SH-SY5Y (cell line): ENCODE data around the gene CBR4.
A peak's percentile ranks its signal among the peaks of the same experiment; 100 is the strongest.

Experiments
- GATA2 ChIP-seq: IDR thresholded peaks from 2 replicates; pipeline ENCODE4 v1.6.1; 2011; ENCODE audit warnings: mild to moderate bottlenecking, low read depth, low read length
- GATA3 ChIP-seq: IDR thresholded peaks from 2 replicates; pipeline ENCODE4 v1.6.1; 2011; ENCODE audit warnings: low read depth, mild to moderate bottlenecking, low read length, moderate library complexity

The CBR4 gene

GRCh38 chr4:169018406-169018805 is 8.4 kb upstream of the CBR4 start:
- no peak for TF ChIP-seq GATA3
- no peak for TF ChIP-seq GATA2

DNA sequence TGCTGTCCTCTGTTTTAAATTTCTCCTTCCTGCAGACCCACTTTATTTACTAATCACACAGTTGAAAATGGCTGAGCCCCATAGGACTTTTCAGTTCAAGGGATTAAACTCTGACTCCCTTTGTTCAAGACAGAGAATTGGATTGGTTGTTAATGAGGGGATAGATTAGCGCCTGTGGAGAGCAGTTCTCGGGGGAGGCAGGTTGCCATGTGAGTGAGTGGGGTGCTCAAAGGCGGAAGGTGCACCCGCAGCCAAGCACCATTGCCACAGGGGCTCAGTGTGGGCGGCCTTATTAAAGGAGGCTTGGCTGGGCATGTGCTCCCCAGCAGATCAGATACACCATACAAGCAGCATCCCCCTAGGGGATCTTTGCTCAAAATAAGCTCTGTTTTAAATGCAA is 7.9 kb upstream of the CBR4 start:
- TF ChIP-seq GATA2: 0 out of 2 replicates have a peak, but pooled peaks have one; percentile 35
- TF ChIP-seq GATA3: no peak

GRCh38 chr4:169015186-169015623 is 5.2 kb upstream of the CBR4 start:
- TF ChIP-seq GATA3: no peak
- TF ChIP-seq GATA2: peak; percentile 73

DNA sequence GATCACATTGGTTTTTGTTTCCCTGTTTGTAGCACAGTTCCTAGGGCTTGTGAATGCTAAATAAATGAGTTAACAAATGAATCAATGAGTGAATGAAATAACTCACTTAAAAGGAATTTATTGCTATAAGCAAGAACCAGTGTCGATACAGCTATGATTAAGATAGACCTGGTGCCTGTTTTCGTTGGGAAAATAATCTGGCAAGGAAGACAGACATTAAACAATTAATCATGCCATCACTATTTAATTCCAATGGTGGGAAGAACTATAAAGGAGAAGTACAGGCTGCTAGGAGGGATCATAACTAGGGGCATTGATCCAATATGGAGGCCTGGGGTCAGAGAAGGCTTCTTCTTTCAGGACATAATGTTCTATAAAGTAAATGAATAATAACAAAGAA is 4.5 kb upstream of the CBR4 start:
- TF ChIP-seq GATA3: no peak
- no peak for TF ChIP-seq GATA2

DNA sequence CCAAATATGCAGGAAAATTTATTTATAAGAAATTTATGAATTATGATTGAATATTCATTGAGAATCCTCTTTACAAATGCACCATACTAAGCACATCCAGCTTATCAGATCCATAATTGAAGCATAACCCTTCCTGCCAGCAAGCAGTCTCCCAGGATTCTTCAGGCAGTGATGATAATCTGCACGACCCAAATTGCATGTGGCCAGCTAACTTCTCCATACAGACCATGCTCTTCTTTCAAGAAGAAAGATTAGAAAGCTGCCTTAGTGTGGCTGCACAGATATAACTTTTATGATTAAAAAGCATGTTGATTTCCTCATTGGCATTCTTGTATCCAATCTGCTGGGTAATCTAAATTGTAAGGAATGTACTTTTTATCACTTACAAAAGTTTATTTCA is 3.3 kb upstream of the CBR4 start:
- TF ChIP-seq GATA3 (no peak), GATA2 (peak; percentile 32; the same call in 1 of the 2 replicates)

DNA sequence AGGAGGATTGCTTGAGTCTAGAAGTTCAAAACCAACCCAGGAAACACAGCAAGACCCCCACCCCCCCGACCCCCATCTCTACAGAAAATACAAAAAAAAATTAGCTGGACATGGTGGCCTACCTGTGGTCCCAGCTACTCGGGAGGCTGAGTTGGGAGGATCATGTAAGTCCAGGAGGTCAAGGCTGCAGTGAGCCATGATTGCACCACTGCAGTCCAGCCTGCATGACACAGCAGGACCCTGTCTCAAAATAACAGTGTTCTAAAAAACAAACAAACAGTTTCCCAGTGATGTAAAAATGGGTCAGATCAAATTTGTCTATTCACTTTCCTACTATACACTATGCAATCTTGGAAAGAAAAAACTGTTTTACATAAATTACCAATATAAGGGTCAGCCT is 2.0 kb upstream of the CBR4 start:
- TF ChIP-seq GATA2 (no peak), GATA3 (no peak)

GRCh38 chr4:169009286-169010124 is 550 bp downstream of the CBR4 start:
- no peak for TF ChIP-seq GATA3
- TF ChIP-seq GATA2: no peak

DNA sequence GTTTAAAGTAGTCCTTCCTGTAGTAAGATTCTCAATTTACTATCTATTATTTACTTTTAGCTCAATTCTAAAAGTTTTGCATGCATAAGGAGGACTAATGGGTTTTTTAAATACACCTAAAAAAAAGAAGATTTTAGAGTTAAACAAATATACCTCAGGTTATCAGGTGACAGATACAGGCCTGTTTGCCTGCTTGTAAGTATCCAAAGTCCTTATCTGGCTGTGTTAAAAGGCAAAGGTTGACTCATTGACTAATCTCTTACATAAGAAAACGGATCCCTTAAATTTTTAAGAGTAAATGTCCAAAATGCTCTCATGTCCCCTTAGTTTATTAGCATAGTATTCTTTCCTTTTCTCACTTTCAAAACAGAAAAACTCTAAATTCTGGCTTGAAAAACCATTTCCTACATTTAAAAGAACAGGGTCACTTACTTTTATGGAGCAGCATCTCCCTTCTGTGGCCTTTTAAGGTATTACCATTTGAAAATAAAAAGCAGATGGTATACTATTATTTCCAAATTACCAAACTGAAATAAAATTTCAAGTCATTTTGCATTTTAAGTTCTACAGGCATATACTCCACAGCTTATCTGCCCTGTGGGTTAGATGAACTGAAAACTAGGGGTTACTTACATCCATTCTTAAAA is 4.5 kb downstream of the CBR4 start:
- TF ChIP-seq GATA3: no peak
- TF ChIP-seq GATA2: no peak

DNA sequence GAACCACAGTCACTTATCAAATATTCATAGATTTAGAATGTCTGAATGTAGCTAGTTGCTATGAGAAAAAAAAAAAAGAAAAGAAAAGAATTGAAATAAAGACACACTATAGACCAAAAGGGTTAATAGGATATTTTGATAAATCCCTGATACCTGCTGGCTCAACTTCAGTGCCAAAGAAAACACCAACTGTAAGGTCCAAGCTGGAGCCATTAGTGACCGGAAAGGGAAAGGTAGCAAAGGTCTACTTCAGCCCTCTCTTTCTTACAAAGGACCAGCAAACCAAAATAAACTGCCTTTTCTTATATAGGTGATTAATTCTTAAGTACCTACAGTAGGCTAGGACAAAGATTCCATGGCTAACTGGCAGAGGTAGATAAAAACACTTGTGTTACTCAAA is 9.7 kb downstream of the CBR4 start:
- no peak for TF ChIP-seq GATA3
- TF ChIP-seq GATA2: no peak

- TF ChIP-seq GATA2 (no peak), GATA3 (no peak)
These were observed 10.2 kb downstream of the CBR4 start for GRCh38 chr4:168999809-169000208.

- TF ChIP-seq GATA3 (no peak), GATA2 (no peak)
These were observed 11.5 kb downstream of the CBR4 start for GRCh38 chr4:168998596-168998995.

- TF ChIP-seq GATA3 (no peak), GATA2 (no peak)
These were observed 14.3 kb downstream of the CBR4 start for GRCh38 chr4:168995537-168996295.

GRCh38 chr4:168994958-168995357 is 15.1 kb downstream of the CBR4 start:
- TF ChIP-seq GATA2: no peak
- TF ChIP-seq GATA3: no peak

DNA sequence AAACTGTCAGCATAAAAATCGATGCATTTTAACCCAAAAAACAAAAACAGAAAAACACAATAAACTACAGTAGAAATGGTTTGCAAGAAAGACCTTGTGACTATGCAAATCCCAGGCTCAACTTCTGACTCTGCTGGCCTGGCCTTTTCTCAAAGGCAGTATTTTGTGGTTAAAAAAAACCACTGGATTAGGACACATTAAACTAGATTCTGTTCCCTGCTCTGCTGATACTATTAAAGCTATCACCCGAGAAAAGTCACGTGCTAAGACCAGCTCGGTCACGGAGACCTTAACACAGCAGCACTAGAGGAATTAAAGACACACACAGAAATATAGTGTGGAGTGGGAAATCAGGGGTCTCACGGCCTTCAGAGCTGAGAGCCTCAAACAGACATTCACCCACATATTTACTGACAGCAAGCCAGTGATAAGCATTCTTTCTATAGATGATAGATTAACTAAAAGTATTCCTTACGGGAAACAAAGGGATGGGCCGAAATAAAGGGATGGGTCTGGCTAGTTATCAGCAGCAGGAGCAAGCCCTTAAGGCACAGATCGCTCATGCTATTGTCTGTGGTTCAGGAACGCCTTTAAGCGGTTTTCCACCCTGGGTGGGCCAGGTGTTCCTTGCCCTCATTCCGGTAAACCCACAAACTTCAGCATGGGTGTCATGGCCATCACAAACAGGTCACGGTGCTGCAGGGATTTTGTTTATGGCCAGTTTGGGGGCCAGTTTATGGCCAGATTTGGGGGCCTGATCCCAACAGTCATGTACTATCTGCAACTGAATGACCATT is 16.1 kb downstream of the CBR4 start:
- TF ChIP-seq GATA2: 0 out of 2 replicates have a peak, but pooled peaks have one; percentile 30
- TF ChIP-seq GATA3: no peak

DNA sequence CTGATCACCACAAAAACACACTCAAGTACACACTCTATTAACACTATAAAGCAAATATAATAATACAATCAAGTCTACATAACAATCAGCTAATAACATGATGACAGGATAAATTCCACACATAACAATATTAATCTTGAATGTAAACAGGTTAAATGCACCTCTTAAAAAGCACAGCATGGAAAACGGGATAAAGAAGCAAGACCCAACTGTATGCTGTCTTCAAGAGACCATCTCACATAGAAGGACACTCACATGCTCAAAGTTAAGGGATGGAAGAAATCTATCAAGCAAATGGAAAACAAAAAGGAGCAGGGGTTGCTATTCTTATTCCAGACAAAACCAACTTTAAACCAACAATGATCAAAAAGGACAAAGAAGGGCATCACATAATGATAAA is 28.1 kb downstream of the CBR4 start:
- TF ChIP-seq GATA3 (no peak), GATA2 (no peak)
